Left cardiac atrium (tissue), 4 donors: ENCODE data around the gene PRKACB. TPM values are rescaled to one million over a fixed set of nuclear protein-coding genes. Genes with fewer than 3 reads are reported as not detected.
"Not testable (repeated sequence)": the region's sequence is repeated elsewhere in the genome, so short reads cannot be mapped to it uniquely, and the experiment has no call there.

Source experiments
- ATAC-seq, 2 donors: fragments of 200-7000 bp; cut with Tn5 transposase; one replicate each; pipeline ENCODE4 v1.9.1; 2020; ENCODE audit warnings: mild to moderate bottlenecking in 2 of 2, moderate library complexity in 2 of 2
- DNase-seq: peaks from one replicate; pipeline ENCODE4 v3.0.0-alpha.2; 2020
- intact Hi-C, 2 donors: fragments of 100-400 bp; cut with DNase I; formaldehyde crosslinking; loops; one replicate each; pipeline versions ENCODE4 v1.14.1 to v1.15.1; 2022 to 2023
- total RNA-seq, 2 donors: library from RNA; stranded (reverse); fragmentation: NEBNext Ultra II Directional; extraction: Animal tissue kit (Norgen Biotek cat#: 25700); gene quantifications; one replicate each; pipeline ENCODE4 v1.2.1, GENCODE V29; 2021
- donor health status: DM: no; HTN: yes; CAD: no.
- donor health status: DM: no; HTN: yes; CAD: no; lungs with severe emphysema.
- donor health status: DM: yes; HTN: yes; CAD: no.
- donor health status: Dilated cardiomyopathy.

PRKACB gene
- total RNA-seq, 2 donors from 2014 or later, result 44.4 to 44.5 TPM

GRCh38 chr1:84259376-84259775 is 115.3 kb downstream of the PRKACB start:
- intact Hi-C loops, result no loop called here
- DNase-seq (no peak), ATAC-seq (no peak)

GRCh38 chr1:84259989-84260388 is 115.9 kb downstream of the PRKACB start:
- no peak for ATAC-seq
- intact Hi-C loops, result no loop called here

GRCh38 chr1:84260852-84261518 is 116.9 kb downstream of the PRKACB start:
- no peak for ATAC-seq
- DNase-seq, result no peak

More at GRCh38 chr1:84259989-84260388, 115.9 kb downstream of the PRKACB start:
- DNase-seq, result no peak

GRCh38 chr1:84264961-84265360 is 120.9 kb downstream of the PRKACB start:
- ATAC-seq (no peak), DNase-seq (no peak)
- intact Hi-C loops, result no loop called here

More at GRCh38 chr1:84260852-84261518, 116.9 kb downstream of the PRKACB start:
- intact Hi-C loops, result no loop called here

GRCh38 chr1:84265867-84266266 is 121.8 kb downstream of the PRKACB start:
- intact Hi-C loops, result no loop called here

GRCh38 chr1:84266748-84267147 is 122.7 kb downstream of the PRKACB start:
- ATAC-seq (no peak), DNase-seq (no peak)
- intact Hi-C loops, result no loop called here

More at GRCh38 chr1:84265867-84266266, 121.8 kb downstream of the PRKACB start:
- DNase-seq (no peak), ATAC-seq (no peak)

- no peak for DNase-seq
- intact Hi-C loops, result no loop called here
- no peak for ATAC-seq
Measured at GRCh38 chr1:84267476-84267875, 123.4 kb downstream of the PRKACB start.

GRCh38 chr1:84268346-84268745 is 124.3 kb downstream of the PRKACB start:
- intact Hi-C loops, result no loop called here
- DNase-seq (no peak), ATAC-seq (no peak)

- ATAC-seq (no peak), DNase-seq (no peak)
- intact Hi-C loops, result no loop called here
Measured at GRCh38 chr1:84269306-84269705, 125.2 kb downstream of the PRKACB start.

GRCh38 chr1:84271441-84272151 is 127.5 kb downstream of the PRKACB start:
- no peak for DNase-seq
- ATAC-seq, result no peak
- intact Hi-C loops, result no loop called here

GRCh38 chr1:84272401-84272800 is 128.3 kb downstream of the PRKACB start:
- DNase-seq, result no peak
- ATAC-seq, result no peak
- intact Hi-C loops, result no loop called here

- intact Hi-C loops, result no loop called here
- ATAC-seq, result no peak
- DNase-seq, result no peak
Measured at GRCh38 chr1:84277343-84278059, 133.4 kb downstream of the PRKACB start.

- intact Hi-C loops, result no loop called here
- no peak for DNase-seq
- no peak for ATAC-seq
Measured at GRCh38 chr1:84278905-84279304, 134.8 kb downstream of the PRKACB start.

GRCh38 chr1:84280912-84281311 is 136.8 kb downstream of the PRKACB start:
- DNase-seq, result no peak
- intact Hi-C loops, result no loop called here
- no peak for ATAC-seq

GRCh38 chr1:84282780-84283333 is 138.8 kb downstream of the PRKACB start:
- DNase-seq, result no peak
- intact Hi-C loops, result no loop called here
- no peak for ATAC-seq

- intact Hi-C loops, result no loop called here
- ATAC-seq, result no peak
- no peak for DNase-seq
Measured at GRCh38 chr1:84283381-84283780, 139.3 kb downstream of the PRKACB start.

- intact Hi-C loops, result no loop called here
- DNase-seq (no peak), ATAC-seq (no peak)
Measured at GRCh38 chr1:84286071-84286470, 142.0 kb downstream of the PRKACB start.

- intact Hi-C loops, ATAC-seq: not testable (repeated sequence)
Measured at GRCh38 chr1:84287389-84287788, 143.3 kb downstream of the PRKACB start.

More at GRCh38 chr1:84287389-84287788, 143.3 kb downstream of the PRKACB start:
- DNase-seq, result not testable (repeated sequence)
